K562 (cell line): ENCODE results near the gene TBXA2R. TPM values are rescaled to one million over a fixed set of nuclear protein-coding genes. Genes with fewer than 3 reads are reported as not detected.

Source experiments
- ADNP ChIP-seq: fragments of 200-800 bp; sonication (Bioruptor generic); IDR thresholded peaks from 2 replicates; pipeline ENCODE4 v1.6.1; 2016; ENCODE audit warnings: missing genetic modification characterization, missing compliant biosample characterization
- CAMTA2 ChIP-seq: fragments of 250-450 bp; sonication (Bioruptor Pico); conservative IDR thresholded peaks from 2 replicates; pipeline ENCODE4 v1.5.1; 2022
- CBX3 ChIP-seq, 2 experiments: IDR thresholded peaks; 1 replicate in 1 of 2; 2 replicates in 1 of 2; pipeline ENCODE4 v1.6.1; 2012; ENCODE audit warnings: inconsistent platforms in 2 of 2, low read length in 2 of 2, borderline replicate concordance in 1 of 2, control low read depth in 1 of 2
- HDAC8 ChIP-seq: fragments of 450-650 bp; IDR thresholded peaks from 2 replicates; pipeline ENCODE4 v1.6.1; 2016; ENCODE audit warnings: mild to moderate bottlenecking, missing genetic modification characterization, moderate library complexity, missing compliant biosample characterization
- HLTF ChIP-seq: fragments of 450-650 bp; IDR thresholded peaks from 2 replicates; pipeline ENCODE4 v1.6.1; 2016
- NFE2 ChIP-seq: IDR thresholded peaks from 2 replicates; pipeline ENCODE4 v1.6.1; 2014; ENCODE audit warnings: antibody characterized with exemption, low read depth
- NFRKB ChIP-seq: fragments of 450-650 bp; IDR thresholded peaks from 2 replicates; pipeline ENCODE4 v1.6.1; 2016; ENCODE audit warnings: low read depth
- PPARD ChIP-seq: fragments of 250-450 bp; sonication (Bioruptor Pico); IDR thresholded peaks from 2 replicates; pipeline ENCODE4 v1.8.0; 2022; ENCODE audit warnings: inconsistent platforms, mild to moderate bottlenecking, moderate library complexity
- PTBP1 ChIP-seq: fragments of 200-400 bp; formaldehyde crosslinking; IDR thresholded peaks from 2 replicates; pipeline ENCODE4 v1.6.1; 2017; ENCODE audit warnings: low read depth, low read length
- TEAD2 ChIP-seq: fragments of 450-650 bp; IDR thresholded peaks from 2 replicates; pipeline ENCODE4 v1.6.1; 2016; ENCODE audit warnings: missing genetic modification characterization, control low read depth, missing compliant biosample characterization
- TFAP4 ChIP-seq: sonication (generic); formaldehyde crosslinking; IDR thresholded peaks from 2 replicates; pipeline ENCODE4 v1.8.0; 2022; ENCODE audit warnings: missing genetic modification reagents, mild to moderate bottlenecking, moderate library complexity, borderline replicate concordance
- TSHZ1 ChIP-seq: fragments of 250-450 bp; sonication (Bioruptor Pico); IDR thresholded peaks from 2 replicates; pipeline ENCODE4 v1.4.0; 2020; ENCODE audit warnings: mild to moderate bottlenecking, moderate library complexity
- ZNF24 ChIP-seq: fragments of 450-650 bp; IDR thresholded peaks from 2 replicates; pipeline ENCODE4 v1.6.1; 2016
- polyA plus RNA-seq, 8 experiments: library from polyadenylated mRNA; depleted of rRNA in 4 of 8; stranded (reverse) in 5 of 8; unstranded in 3 of 8; fragments of >200 nt; fragmentation: Nextera tagmentation in 2 of 8; fragmentation: Illumina TruSeq in 1 of 8; extraction: Ambion mirVana in 2 of 8; extraction: Trizol in 1 of 8; gene quantifications; 2 replicates each; pipeline versions ENCODE4 v1.2.1 to v1.2.3, GENCODE V29; 2011 to 2014; ENCODE audit warnings: inconsistent platforms in 1 of 8, missing spikeins in 1 of 8
- total RNA-seq, 7 experiments: library from RNA; depleted of rRNA in 6 of 7; stranded (reverse); fragments of >200 nt in 6 of 7; fragmentation: Illumina TruSeq in 2 of 7; extraction: Trizol in 2 of 7; gene quantifications; 2 replicates each; pipeline versions ENCODE4 v1.2.1 to v1.2.3, GENCODE V29; 2011 to 2021; ENCODE audit warnings: low replicate concordance in 1 of 7

Gene TBXA2R
- total and polyA plus RNA-seq, 9 of the 15 experiments (the other 6 are each of a cell fraction or from before 2014, with no cell fraction given) = 1.5 to 24.0 (median 2.8) TPM

GRCh38 chr19:3627351-3627723, 20.7 kb upstream of the TBXA2R start (continued):
- TF ChIP-seq TSHZ1 (CRISPR knock-in tag) = no peak
- no peak for TF ChIP-seq NFRKB
- peak; percentile 94; the same call in 1 of the 2 replicates for TF ChIP-seq PTBP1
- 0 out of 2 replicates have a peak, but pooled peaks have one; percentile 41 for TF ChIP-seq ZNF24
- TF ChIP-seq HDAC8 (tag) = no peak
- TF ChIP-seq CBX3 (IDR thresholded peaks at IDR 0.05; ENCODE audit: borderline replicate concordance in 1 of 2, low read length in 2 of 2) = peak in 1 of 2 experiments; percentile 95; a peak in 2 of 3 replicates
- no peak for TF ChIP-seq HLTF
- no peak for TF ChIP-seq TFAP4 (CRISPR knock-in tag)
- TF ChIP-seq ADNP (tag) = peak; percentile 100
- TF ChIP-seq TEAD2 = no peak
- no peak for TF ChIP-seq PPARD (CRISPR knock-in tag)
- TF ChIP-seq NFE2 = no peak
- no peak for TF ChIP-seq CAMTA2 (CRISPR knock-in tag)
